D721Med (cell line): ENCODE results near the gene MYO1B.

Experiments used
- DNase-seq: peaks from one replicate; pipeline ENCODE4 v3.0.0; 2011; ENCODE audit warnings: low spot score; ENCODE audit not compliant: insufficient read length
- FAIRE-seq: peaks from 2 replicates; lab custom pipeline; 2011; peaks lifted over from hg19 to GRCh38; lab: Jason Lieb, UNC
- TF ChIP-seq, protein P1 (sequence below): IDR thresholded peaks from 2 replicates; pipeline ENCODE4 v1.5.1; 2012; ENCODE audit warnings: mild to moderate bottlenecking, control low read depth; ENCODE audit not compliant: insufficient read depth; ENCODE audit errors: missing control alignments

Gene MYO1B

GRCh38 chr2:191301971-191302370 is 56.8 kb downstream of the MYO1B start:
- TF ChIP-seq, protein P1, sequence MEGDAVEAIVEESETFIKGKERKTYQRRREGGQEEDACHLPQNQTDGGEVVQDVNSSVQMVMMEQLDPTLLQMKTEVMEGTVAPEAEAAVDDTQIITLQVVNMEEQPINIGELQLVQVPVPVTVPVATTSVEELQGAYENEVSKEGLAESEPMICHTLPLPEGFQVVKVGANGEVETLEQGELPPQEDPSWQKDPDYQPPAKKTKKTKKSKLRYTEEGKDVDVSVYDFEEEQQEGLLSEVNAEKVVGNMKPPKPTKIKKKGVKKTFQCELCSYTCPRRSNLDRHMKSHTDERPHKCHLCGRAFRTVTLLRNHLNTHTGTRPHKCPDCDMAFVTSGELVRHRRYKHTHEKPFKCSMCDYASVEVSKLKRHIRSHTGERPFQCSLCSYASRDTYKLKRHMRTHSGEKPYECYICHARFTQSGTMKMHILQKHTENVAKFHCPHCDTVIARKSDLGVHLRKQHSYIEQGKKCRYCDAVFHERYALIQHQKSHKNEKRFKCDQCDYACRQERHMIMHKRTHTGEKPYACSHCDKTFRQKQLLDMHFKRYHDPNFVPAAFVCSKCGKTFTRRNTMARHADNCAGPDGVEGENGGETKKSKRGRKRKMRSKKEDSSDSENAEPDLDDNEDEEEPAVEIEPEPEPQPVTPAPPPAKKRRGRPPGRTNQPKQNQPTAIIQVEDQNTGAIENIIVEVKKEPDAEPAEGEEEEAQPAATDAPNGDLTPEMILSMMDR, result no peak
- DNase-seq, result no peak
- no peak for FAIRE-seq

DNA sequence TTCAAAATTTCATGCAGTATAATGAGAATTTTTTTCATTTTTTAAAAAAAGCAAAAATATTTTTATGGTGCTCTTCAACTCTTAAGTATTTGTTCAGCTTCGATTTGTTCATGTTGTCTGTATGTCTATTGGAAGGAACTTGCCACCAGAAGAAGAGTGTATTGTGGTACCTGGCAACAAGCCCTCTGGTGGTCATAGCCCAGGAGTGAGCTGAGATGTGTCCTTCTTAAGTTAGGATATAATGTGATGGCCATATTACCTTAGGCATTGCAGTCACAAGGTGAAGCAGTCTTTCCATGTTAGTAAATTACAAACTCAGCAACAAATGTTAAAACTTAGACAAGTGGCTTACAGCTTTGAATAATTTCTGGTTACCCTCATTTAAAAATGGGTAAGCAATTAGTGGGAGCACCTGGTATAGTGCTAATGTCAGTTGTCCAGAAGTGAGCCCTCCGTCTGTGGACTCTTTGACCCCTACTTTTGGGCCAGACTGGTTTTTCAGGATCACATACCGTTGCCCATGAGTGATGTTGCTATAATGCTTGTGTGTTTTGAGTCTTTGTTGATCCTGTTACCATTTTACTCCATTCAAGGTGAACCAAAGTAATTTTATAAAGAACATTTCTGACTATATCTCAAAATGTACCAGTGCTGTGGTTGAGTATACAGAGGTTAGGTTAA is 57.4 kb downstream of the MYO1B start:
- FAIRE-seq (no peak), DNase-seq (no peak)
- TF ChIP-seq, protein P1, result peak; percentile 26

DNA sequence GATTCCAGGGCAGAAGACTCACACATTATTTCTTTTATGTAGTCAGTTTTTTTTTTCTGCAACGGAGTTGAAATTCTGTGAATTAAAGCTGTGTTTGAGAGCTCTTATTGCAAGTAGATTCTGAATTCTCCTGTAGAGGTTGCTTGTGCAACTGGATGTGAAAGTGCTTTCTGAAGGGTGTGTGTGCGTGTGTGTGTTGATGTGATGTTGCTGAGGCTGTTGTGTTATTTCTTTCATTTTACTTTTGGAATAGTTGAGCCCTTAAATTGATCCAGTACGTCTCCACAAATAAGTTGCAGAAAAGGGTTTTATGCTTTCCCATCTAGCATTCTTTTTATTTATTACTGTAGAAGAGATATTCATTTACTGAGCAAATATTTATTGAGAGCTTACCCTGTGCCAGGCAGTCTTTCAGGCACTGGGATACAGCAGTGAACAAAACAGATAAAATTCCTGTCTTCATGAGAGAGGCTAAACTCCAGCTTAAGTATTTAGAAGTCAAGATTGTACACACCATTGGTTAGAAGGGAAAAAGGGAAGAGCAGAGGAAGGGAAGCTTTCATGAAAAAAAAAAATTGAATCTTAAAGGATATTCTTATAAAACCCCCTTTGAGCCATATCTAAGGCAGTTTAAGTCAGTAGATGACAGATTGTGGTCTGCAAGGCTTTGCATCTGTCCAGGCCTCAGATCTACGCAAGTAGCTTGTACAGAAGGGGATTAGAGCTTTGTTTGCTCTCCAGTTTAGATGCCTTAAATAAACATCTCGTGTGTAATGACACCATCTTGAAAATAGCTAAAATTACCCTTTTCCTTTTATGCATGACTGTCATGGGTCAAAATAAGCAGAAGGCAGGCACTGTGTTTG is 58.2 kb downstream of the MYO1B start:
- FAIRE-seq (peak; percentile 90), DNase-seq (no peak)
- TF ChIP-seq, protein P1, result no peak

- TF ChIP-seq, protein P1, result no peak
- DNase-seq, result no peak
- FAIRE-seq, result no peak
These were observed 60.0 kb downstream of the MYO1B start for GRCh38 chr2:191304939-191305875.

DNA sequence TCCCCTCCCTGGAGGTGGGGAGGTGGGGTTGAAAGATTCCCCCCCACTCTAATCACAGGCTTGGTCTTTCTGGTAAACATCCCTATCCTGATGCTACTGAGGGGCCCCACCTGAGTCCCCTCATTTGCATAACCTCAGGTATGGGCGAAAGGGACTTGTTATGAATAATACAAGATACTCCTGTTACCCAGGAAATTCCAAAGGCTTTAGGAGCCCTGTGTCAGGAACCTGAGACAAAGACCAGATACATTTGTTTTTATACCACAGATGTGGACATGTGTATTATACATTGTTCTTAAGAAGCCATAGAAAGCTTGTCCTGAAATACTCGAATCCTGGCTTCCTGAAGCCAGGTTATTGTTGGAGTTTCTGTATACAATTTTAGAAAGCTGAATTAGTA is 62.8 kb downstream of the MYO1B start:
- DNase-seq (no peak), FAIRE-seq (no peak)
- TF ChIP-seq, protein P1, result no peak

DNA sequence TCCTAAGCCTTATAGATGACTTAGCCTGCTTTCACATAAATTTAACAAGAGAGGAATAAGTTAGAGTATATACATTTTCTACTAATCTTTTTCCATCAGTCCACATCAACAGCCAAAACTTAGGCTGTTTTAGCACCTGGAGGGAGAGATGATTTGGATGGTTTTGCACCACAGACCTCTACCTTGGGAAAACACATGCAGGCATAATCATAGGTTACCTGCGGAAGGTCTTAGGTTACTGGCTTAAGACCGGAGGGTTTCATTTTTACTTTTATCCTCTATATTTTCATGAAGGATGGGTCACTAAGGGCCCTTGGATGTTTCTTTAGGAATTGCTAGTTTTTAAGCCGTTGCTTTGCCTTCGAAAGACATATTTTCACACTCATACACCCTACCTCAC is 66.0 kb downstream of the MYO1B start:
- DNase-seq (no peak), FAIRE-seq (no peak)
- TF ChIP-seq, protein P1, result no peak
